Measurements from ENCODE around the gene EXT2.

DNA sequence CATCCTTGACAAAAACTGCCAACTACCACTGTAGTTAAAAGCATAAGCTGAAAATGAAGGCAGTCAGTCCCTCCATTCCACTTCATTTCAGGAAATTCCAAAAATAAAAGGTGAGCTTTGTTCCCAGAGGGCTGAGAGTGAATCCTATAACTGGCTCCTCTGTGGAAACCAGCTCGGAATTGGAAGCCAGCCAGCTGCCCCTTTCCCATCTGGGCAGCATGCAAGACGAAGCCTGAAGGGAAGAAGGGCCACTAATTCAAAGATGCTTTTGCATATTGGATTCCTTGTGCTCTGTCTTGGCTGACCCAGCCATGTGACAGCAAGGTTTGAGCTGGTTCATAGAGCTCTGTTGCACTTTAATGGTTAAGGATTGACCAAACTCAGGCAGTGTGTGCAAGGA is 131.0 kb downstream of the EXT2 start:
- TF ChIP-seq, protein P1, sequence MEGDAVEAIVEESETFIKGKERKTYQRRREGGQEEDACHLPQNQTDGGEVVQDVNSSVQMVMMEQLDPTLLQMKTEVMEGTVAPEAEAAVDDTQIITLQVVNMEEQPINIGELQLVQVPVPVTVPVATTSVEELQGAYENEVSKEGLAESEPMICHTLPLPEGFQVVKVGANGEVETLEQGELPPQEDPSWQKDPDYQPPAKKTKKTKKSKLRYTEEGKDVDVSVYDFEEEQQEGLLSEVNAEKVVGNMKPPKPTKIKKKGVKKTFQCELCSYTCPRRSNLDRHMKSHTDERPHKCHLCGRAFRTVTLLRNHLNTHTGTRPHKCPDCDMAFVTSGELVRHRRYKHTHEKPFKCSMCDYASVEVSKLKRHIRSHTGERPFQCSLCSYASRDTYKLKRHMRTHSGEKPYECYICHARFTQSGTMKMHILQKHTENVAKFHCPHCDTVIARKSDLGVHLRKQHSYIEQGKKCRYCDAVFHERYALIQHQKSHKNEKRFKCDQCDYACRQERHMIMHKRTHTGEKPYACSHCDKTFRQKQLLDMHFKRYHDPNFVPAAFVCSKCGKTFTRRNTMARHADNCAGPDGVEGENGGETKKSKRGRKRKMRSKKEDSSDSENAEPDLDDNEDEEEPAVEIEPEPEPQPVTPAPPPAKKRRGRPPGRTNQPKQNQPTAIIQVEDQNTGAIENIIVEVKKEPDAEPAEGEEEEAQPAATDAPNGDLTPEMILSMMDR (IDR thresholded peaks at IDR 0.05 in 4 of 5, conservative IDR thresholded peaks at IDR 0.05 in 1 of 5), result no peak
- TF ChIP-seq POLR2A (IDR thresholded peaks at IDR 0.05), result no peak
